ENCODE results near the gene GATAD1.

GATAD1 gene

GRCh38 chr7:92498557-92498956 lies 51.3 kb downstream of the GATAD1 start:
- TF ChIP-seq, protein P1, sequence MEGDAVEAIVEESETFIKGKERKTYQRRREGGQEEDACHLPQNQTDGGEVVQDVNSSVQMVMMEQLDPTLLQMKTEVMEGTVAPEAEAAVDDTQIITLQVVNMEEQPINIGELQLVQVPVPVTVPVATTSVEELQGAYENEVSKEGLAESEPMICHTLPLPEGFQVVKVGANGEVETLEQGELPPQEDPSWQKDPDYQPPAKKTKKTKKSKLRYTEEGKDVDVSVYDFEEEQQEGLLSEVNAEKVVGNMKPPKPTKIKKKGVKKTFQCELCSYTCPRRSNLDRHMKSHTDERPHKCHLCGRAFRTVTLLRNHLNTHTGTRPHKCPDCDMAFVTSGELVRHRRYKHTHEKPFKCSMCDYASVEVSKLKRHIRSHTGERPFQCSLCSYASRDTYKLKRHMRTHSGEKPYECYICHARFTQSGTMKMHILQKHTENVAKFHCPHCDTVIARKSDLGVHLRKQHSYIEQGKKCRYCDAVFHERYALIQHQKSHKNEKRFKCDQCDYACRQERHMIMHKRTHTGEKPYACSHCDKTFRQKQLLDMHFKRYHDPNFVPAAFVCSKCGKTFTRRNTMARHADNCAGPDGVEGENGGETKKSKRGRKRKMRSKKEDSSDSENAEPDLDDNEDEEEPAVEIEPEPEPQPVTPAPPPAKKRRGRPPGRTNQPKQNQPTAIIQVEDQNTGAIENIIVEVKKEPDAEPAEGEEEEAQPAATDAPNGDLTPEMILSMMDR (conservative IDR thresholded peaks at IDR 0.05): no peak
- no peak for TF ChIP-seq ZFX (IDR thresholded peaks at IDR 0.05)
- no peak overlapping the region for H3K27ac ChIP-seq

GRCh38 chr7:92503767-92504166 lies 56.5 kb downstream of the GATAD1 start:
- no peak overlapping the region for H3K27ac ChIP-seq
- no peak for TF ChIP-seq ZFX (IDR thresholded peaks at IDR 0.05)
- TF ChIP-seq, protein P1 (conservative IDR thresholded peaks at IDR 0.05): no peak

- TF ChIP-seq, protein P1 (conservative IDR thresholded peaks at IDR 0.05): no peak
- TF ChIP-seq ZFX (IDR thresholded peaks at IDR 0.05): no peak
- no peak overlapping the region for H3K27ac ChIP-seq
Measured at GRCh38 chr7:92504563-92504962, 57.3 kb downstream of the GATAD1 start.

- H3K27ac ChIP-seq: no peak overlapping the region
- TF ChIP-seq ZFX (IDR thresholded peaks at IDR 0.05): no peak
- TF ChIP-seq, protein P1 (conservative IDR thresholded peaks at IDR 0.05): no peak
Measured at GRCh38 chr7:92506363-92506762, 59.1 kb downstream of the GATAD1 start.

GRCh38 chr7:92508946-92509345 lies 61.7 kb downstream of the GATAD1 start:
- TF ChIP-seq, protein P1 (conservative IDR thresholded peaks at IDR 0.05): no peak
- no peak for TF ChIP-seq ZFX (IDR thresholded peaks at IDR 0.05)
- H3K27ac ChIP-seq: no peak overlapping the region
